Muscle of arm (tissue), 12 donors: Measurements from ENCODE around the gene FAM32A. TPM values are rescaled to one million over a fixed set of nuclear protein-coding genes. Genes with fewer than 3 reads are reported as not detected.

Experiments
- DNase-seq: peaks from one replicate; pipeline ENCODE4 v3.0.0-alpha.2; 2013
- polyA plus RNA-seq, 12 donors: library from polyadenylated mRNA; unstranded; fragments of 120-200 nt; gene quantifications; one replicate each; pipeline ENCODE4 v1.2.1, GENCODE V29; 2013; ENCODE audit not compliant: insufficient read length in 12 of 12

FAM32A gene
- polyA plus RNA-seq, 12 donors: 58.2 to 81.6 (median 63.1) TPM; not detected in 1

GRCh38 chr19:16199275-16199932, 14.2 kb downstream of the FAM32A start:
- no peak for DNase-seq

- no peak for DNase-seq
These were observed 15.1 kb downstream of the FAM32A start for GRCh38 chr19:16200038-16201010.

- DNase-seq: no peak
These were observed 15.8 kb downstream of the FAM32A start for GRCh38 chr19:16201011-16201391.

GRCh38 chr19:16202320-16203255, 17.4 kb downstream of the FAM32A start:
- DNase-seq: no peak

DNA sequence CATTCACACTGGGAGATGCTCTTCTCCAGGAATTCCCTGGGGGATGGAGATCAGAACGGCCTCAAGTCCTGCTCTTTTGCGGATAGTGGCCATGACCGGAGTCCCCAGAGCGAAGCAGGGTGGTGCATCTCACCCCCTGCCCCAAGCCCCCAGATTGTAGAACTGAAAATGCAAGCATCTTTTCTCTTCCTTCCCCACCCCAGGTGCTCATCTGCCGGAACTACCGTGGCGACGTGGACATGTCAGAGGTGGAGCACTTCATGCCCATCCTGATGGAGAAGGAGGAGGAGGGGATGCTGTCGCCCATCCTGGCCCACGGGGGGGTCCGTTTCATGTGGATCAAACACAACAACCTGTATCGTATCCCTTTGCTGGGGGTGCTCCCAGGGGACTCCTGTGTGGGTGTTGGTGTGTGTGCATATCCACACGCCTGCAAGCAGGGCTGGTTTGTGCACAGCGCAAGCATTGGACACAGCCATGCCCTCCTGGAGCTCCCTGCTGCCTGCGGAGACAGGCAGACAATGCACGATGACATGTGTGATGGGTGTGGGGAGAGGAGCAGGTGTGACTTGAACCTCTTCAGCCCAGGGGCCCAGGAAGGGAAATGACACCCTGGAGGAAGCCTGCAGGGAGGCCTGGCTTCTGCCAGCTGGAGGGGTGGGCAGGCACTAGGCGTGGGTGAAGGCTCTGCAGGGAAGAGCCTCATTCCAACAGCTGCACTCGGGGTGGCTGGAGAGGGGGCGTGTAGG, 18.2 kb downstream of the FAM32A start:
- DNase-seq: no peak

- DNase-seq: no peak
These were observed 18.7 kb downstream of the FAM32A start for GRCh38 chr19:16204005-16204294.

DNA sequence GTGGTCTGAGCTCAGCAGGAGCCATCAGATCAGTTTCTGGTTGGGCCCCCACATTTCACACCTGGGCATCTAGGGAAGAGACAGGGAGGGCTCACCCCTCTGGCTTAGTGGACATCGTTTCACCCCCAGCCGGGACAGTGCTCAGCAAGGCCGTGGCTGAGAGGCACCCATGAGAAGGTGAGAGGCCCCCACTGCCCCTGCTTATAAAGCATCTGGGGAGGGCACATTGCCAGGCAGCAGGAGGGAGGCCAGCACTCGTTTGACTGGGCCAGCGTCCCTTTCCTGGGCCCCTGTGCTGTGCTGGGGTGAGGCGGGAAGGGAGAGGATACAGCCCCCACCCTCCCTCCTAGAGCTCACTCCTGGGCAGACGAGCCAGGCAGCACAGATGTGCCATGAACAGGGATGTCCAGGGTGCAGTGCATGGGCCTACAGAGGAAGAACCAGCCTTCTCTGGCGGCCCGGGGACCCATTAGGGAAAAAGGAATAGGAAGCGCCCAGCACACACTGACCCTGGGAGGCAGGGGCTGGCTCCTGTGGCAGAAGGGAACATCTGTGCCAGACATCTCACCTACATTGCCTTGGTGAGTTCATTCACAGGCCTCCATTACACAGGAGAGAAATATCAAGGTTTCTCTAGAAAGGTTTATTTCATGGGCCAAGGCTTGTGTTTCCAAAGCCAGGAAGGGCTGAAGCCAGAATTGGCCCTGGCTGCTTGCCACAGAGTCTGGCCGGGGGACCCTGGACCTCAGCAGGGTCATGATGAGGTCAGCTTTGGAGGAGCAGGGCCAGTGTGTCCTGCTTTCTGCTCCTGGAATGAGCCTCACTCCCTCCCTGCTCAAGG, 20.2 kb downstream of the FAM32A start:
- DNase-seq: no peak

DNA sequence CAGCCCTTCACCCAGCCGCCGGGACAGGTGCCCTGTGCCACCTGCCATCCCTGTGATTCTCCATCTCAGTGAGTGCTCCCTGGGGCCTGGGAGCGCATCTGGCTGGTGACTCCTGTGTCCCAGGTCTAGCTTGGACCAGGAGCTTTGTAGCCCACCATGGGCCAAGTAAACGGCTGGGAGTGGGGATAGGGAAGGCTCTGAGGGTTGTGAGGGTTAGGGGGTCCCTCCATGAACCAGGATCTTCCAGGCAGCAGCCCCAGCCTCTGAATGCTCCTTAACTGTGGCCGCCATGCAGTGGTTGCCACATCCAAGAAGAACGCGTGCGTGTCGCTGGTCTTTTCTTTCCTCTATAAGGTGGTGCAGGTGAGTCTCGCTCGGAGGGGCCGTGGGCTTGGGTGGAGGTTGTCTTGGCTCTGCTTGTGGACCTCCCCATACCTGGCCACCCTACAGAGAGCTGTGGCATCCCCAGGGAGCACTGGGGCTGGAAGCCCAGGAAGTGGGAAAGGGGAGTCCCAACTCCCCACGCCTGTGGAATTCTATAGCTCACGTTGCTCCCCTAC, 20.9 kb downstream of the FAM32A start:
- no peak for DNase-seq

GRCh38 chr19:16206637-16207036, 21.4 kb downstream of the FAM32A start:
- no peak for DNase-seq

DNA sequence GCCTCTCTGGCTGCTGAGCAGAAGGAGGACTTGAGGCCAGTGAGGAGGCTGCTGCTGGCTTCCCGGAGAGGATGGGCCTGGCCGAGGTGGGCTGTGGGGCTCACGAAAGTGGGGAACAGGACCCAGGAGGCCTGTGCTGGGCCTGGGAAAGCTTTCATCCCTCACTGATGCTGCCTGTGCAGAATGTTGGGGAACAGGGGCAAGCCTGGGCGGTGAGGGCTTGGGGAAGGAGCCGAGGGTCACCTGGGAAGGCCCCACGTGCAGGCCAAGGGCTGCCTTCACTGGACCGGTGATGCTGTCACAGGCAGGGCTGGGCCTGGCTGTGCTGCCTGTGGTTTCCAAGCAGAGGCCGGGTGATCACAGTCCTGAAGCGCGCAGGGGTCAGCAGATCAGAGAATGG, 21.9 kb downstream of the FAM32A start:
- DNase-seq: no peak

DNA sequence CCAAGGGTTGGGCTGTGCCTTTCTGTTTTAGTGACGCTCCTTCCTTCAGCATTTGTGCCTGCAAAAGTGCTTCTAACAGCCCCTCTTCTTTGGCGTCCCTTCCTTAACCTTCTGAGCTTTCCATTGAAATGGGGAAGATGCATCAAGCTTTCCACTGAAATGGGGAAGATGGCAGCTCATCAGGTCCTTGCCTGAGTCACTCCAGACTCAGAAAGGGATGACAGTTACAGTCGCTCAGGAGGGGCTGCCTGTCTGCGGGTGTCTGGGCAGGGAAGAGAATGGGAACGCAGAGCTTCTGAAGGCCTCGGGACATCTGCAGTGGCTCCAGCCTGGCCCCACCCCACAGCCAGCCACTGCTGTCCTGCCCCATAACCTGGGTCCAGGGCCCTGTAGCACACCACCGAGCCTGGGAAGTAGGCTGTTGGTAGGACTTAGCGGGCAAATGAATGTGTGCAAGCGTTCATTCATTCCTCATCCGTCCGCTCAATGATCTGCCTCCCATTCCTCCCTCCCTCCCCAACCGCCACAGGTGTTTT, 22.3 kb downstream of the FAM32A start:
- no peak for DNase-seq

GRCh38 chr19:16208064-16208759, 23.0 kb downstream of the FAM32A start:
- DNase-seq: no peak

DNA sequence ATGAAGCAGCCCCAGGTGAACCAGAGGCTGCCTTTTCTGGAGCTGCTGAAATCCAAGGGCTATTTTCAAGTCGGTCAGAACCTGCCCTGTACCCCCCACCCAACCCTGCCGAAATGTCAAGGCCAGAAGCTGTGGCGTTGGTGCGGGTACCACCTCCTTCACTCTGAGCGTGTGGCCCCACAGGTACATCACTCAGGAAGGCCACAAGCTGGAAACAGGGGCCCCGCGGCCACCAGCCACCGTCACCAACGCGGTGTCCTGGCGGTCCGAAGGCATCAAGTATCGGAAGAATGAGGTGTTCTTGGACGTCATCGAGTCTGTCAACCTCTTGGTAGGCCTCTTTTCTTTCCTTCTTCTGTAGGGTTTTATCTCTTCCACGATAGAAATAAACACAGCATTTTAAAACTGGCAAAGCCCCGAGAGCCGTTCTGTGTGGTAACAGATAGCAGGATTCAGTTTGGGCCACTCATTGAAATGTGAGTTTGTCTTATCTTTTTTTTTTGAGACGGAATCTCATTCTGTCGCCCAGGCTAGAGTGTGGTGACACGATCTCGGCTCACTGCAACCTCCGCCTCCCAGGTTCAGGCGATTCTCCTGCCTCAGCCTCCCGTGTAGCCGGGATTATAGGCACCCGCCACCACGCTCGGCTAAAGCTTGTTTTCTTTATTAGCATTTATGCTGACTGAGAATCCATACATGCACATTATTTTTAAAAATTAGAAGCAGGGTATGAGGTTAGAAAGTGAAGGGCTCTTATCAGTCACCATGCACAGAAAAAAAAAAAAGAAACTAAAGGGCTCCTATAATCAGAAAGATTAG, 23.8 kb downstream of the FAM32A start:
- no peak for DNase-seq

- DNase-seq: no peak
These were observed 25.0 kb downstream of the FAM32A start for GRCh38 chr19:16210168-16210567.

DNA sequence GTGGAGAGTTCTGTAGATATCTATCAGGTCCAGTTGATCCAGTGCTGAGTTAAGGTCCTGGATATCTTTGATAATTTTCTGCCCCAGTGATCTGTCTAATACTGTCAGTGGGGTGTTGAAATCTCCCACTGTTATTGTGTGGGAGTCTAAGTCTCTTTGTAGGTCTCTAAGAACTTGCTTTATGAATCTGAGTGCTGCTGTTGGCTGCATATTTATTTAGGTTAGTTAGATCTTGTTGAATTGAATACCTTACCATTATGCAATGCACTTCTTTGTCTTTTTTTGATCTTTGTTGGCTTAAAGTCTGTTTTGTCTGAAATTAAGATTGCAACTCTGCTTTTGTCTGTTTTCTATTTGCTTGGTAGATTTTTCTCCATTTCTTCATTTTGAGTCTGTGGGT, 27.9 kb downstream of the FAM32A start:
- no peak for DNase-seq

- DNase-seq: no peak
These were observed 31.8 kb downstream of the FAM32A start for GRCh38 chr19:16216744-16217670.
